ENCODE measurements around the gene GALNT2.
A peak's percentile ranks its signal among the peaks of the same experiment; 100 is the strongest.

The GALNT2 gene

GRCh38 chr1:230266456-230266855, 199.4 kb downstream of the GALNT2 start:
- TF ChIP-seq CTCF (conservative IDR thresholded peaks at IDR 0.05) = no peak
- H3K27ac ChIP-seq = peak overlapping the region; percentile 94; the same call in 1 of the 2 replicates

DNA sequence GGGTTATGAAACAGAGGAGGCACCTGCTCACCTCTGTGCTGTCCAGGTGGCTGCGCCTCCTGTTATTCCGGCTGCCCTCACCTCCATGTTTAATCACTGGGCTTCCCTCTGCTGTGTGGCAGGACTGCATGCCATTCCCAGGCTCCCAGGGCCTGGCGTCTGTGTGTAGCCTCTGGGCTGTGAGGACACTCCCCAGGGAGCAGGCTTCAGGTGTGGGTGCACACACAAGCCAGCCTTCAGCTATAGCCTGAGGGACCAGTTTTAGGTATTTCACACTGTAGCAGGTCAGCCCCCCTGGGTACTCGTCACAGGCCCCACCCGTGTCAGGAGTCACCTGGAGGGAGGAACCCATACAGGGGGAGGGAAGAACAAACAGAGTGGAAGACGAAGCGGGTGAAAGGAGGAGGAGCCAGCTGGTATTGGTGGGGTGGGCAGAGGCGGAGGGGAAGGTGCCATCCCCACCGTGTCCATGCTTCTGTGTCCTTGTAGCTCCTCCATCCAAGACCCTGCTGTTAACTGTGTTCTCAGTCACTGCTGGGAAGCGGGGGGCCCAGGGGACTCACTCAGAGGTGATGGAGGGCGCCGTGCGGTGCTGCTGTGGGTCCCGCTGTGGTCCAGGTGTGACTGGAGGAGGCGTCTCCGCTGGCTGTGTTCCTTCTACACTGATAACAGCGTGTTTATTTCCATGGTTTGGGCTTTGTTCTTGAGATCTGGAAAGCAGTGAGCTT, 200.5 kb downstream of the GALNT2 start:
- no peak for TF ChIP-seq CTCF (conservative IDR thresholded peaks at IDR 0.05)
- peak overlapping the region; percentile 94 for H3K27ac ChIP-seq

- peak overlapping the region; percentile 94 for H3K27ac ChIP-seq
- peak; percentile 84 for TF ChIP-seq CTCF (conservative IDR thresholded peaks at IDR 0.05)
These were observed 201.5 kb downstream of the GALNT2 start for GRCh38 chr1:230268371-230269170.

GRCh38 chr1:230270185-230270558, 203.1 kb downstream of the GALNT2 start:
- peak overlapping the region; percentile 94 for H3K27ac ChIP-seq
- no peak for TF ChIP-seq CTCF (conservative IDR thresholded peaks at IDR 0.05)

DNA sequence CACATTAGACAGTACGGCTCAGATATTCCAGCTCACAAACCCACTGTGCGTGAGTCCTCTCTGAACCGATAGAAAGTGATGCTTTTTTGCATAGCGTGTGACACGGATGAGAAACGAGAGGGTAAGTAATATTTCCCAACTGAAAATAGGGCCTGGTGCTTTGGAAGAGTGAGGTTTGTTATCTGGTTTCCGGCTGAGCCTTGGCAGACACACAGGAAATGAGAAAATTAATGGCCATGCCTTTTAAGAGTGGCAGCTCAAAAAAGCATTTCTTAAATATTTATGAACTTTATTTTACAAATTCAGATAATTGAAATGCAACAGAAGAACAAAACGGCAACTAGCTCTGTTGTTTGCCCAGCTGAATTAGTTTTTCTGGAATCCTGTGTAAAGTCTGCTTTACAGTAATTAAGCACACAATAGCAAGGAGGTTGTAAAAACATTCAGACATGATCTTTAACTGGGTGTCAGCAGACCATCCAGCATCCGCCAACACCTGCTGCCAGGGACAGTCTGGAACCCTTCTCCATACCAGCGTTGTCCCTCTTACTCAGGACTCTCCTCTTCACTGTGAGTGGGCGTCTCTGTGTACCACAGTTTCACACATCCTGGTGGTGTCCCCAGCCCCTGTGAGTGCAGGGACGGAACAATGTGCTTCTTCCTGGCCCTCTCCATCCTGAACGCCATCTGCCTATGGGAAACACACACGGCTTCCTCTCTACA, 203.7 kb downstream of the GALNT2 start:
- H3K27ac ChIP-seq = peak overlapping the region; percentile 94
- no peak for TF ChIP-seq CTCF (conservative IDR thresholded peaks at IDR 0.05)

- H3K27ac ChIP-seq = peak overlapping the region; percentile 94
- no peak for TF ChIP-seq CTCF (conservative IDR thresholded peaks at IDR 0.05)
These were observed 204.4 kb downstream of the GALNT2 start for GRCh38 chr1:230271300-230272035.
